GM18505 (cell line): ENCODE measurements around the gene TMEM161B.

Source experiments
- ATAC-seq: cut with Tn5 transposase; IDR thresholded peaks from one replicate; pipeline ENCODE4 v1.9.1; 2021; ENCODE audit not compliant: unreplicated experiment
- POLR2A ChIP-seq: IDR thresholded peaks from 4 replicates; pipeline ENCODE4 v1.6.1; 2011; ENCODE audit warnings: borderline replicate concordance; ENCODE audit not compliant: insufficient read depth, insufficient read length; ENCODE audit errors: extremely low read depth

Gene TMEM161B

DNA sequence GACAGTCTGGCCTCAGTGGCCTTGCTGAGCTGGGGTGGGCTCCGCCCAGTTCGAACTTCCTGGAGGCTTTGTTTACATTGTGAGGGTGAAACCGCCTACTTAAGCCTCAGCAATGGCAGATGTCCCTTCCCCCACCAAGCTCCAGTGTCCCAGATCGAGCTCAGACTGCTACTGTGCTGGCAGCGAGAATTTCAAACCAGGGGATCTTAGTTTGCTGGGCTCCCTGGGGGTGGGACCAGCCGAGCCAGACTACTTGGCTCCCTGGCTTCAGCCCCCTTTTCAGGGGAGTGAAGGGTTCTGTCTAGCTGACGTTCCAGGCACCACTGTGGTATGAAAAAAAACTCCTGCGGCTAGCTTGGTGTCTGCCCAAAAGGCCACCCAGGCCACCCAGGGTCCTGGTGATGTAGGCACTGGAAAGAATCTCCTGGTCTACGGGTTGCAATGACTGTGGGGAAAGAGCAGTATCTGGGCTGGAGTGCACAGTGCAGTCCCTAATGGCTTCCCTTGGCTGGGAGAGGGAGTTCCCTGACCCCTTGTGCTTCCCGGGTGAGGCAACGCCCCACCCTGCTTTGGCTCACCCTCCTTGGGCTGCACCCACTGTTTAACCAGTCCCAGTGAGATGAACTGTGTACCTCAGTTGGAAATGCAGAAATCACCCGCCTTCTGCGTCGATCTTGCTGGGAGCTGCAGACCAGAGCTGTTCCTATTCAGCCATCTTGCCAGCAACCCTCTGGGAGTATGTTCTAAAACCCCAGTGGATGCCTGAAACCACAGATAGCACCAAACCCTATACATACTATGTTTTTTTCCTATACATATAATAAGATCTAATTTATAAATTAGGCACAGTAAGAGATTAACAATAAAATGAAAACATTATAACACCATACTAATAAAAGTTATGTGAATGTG, 95.5 kb downstream of the TMEM161B start:
- TF ChIP-seq POLR2A = no peak

DNA sequence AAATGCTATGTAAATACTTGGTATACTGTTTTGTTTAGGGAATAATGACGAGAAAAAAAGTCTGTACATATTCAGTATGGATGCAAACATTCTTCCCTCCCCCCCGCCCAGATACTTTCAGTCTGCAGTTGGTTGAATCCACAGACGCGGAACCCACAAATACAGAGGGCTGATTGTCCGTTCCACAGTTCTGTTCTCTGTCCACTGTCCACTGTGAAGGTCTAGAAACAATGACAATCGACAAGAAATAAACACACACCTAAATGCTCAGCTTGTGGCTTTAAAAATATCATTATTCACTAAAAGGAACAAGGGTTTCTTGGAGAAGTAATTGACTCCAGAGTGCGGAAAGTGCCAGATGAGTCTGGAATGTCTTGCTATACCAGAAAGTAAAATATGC, 109.1 kb downstream of the TMEM161B start:
- TF ChIP-seq POLR2A = no peak
- no peak for ATAC-seq

More for the DNA sequence above, 95.5 kb downstream of the TMEM161B start:
- no peak for ATAC-seq

DNA sequence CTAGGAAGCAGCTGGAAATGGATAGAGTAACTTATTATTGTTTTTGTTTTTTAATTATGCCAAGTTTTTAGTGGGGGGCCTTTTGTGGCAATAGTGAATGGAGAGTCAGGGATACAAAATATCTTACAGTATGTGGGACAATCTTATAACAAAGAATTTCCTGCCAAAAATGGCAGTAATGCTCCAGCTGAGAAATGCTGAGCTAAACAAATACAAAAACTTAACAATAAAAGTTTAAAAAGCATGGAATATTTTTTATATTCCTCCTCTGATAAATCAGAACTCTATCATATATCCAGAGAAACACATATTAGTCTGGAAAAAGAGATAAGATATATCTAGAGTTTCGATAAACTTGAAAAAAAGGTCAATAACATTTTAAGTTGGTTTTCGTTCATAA, 110.6 kb downstream of the TMEM161B start:
- ATAC-seq = no peak
- no peak for TF ChIP-seq POLR2A

DNA sequence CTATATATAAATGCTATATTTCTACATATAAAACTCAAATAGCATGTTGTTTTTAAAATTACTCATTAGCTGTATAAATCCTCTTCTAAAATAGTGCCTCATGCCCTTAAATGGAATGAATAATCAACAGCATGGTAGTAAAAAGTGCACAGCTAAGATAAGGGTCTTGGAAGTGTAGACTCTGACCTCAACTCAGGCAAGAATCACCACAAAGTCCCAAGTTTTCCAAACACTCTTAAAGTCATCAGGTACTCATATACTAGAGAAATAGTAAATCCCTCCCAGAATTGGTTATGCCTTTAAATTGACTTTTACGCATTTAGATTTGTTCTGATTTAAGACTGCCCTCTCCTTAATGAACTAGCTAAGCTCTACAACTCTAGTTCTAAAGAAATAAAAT, 113.8 kb downstream of the TMEM161B start:
- no peak for ATAC-seq
- TF ChIP-seq POLR2A = no peak

DNA sequence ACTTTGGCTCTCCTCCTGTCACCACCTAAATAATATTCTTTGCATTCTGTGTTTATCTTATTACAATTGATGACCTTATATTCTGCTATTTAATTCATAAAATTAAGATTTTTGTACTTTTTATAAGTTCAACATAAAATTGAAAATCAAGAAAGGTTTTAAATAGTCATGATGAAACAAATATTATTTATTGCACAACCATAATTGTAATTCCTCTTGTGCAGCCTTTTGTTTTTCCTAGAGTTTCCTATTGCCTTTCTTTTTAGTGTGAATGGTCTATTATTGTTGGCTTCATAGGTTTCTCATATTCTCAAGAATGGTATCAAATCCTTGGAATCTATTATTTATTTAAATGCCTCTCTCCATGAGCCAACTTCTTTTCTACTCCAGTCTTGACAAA, 117.9 kb downstream of the TMEM161B start:
- no peak for ATAC-seq
- TF ChIP-seq POLR2A = no peak

DNA sequence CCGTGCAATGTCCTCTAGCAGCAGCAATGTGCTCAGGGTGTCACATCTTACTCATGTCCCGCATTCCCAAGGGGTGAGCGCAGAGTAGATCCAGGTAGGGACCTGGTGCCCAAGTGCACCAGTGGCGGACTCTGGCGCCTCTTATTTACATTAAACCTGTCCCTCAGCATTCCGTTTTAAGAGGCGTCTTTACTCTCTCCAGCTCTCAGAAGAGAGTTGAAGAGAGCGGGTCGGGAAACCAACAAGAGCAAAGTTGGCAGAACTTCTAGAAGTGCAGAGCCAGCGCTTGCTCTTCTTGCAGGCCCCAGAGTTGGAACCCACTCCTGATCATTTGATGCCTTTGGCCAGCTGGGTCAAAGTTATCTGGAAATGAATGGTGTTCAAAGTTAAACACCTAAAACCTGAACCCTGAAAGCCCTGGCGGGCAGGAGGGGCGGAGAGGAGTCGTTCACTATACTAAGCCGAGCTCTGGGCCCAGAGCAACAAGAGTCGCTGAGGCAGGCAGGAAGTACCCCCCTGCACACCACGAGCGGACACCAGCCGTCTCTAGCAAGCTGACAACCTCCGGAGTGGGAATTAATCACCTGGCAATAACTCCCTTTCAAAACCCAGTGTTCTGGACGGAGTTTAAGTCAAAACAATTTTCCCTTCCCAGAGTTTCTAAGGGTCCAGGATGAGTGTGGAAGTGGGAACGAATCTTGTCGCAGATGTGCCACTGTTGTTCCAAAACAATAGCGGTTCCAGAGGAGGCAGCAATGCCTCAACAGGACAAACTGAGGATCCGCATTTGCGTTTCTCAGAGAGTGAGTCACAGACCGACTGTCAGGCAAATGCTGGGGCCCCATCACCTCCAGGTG, 122.8 kb downstream of the TMEM161B start:
- ATAC-seq = no peak
- TF ChIP-seq POLR2A = no peak

DNA sequence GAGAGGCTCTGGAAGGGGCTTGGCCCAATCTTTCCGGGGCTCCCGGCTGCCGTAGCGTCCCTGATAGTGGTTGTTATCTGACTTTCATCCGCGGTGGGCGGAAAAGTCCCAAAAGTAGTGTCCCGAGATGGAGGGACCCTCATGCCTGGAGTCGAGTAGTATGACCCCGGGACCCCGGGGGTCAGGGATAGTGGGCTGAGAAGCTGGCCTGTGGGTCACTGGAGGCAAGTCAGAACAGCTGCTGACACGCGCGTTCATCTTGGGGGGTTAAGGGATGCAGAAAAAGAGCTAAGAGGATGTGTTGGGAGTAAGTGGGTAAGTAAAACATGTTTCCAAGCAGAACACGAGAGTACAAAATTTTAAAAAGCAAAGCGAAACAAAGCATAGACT, 123.4 kb downstream of the TMEM161B start:
- no peak for ATAC-seq
- no peak for TF ChIP-seq POLR2A
